SU-DHL-6 (cell line): ENCODE results near the gene CXCL11.

Source experiments
- CTCF ChIP-seq: fragments of 200-600 bp; sonication (generic); IDR thresholded peaks from one replicate; pipeline ENCODE4 v1.5.1; 2017; ENCODE audit warnings: antibody characterized with exemption, mild to moderate bottlenecking, low read length, moderate library complexity; ENCODE audit not compliant: insufficient read depth, poor library complexity, severe bottlenecking
- EZH2phosphoT487 ChIP-seq: fragments of 200-600 bp; sonication (generic), shearing (Covaris generic); conservative IDR thresholded peaks from 2 replicates; pipeline ENCODE4 v1.6.1; 2018; ENCODE audit warnings: mild to moderate bottlenecking, antibody characterized with exemption, low read length, moderate library complexity, mixed read lengths

DNA sequence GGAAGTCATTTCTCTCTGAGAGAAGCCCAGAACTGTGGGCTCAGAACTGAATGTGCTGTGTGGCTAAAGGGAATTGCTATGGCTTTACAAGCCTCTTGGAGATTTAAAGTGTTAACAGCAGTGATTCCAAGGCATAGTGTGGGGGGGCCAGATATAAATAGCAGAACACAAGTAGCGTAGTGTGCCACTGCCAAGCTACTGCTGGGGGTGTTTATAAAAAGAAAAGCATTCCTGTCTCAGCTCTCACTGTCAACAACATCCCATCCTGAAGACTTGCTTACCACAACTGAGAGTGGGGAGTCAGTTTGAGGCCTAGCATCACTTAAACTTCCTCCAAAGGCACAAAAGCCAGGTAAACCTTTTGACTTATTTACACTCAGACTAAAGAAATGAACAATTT, 38.6 kb upstream of the CXCL11 start, which contains the start of gene ART3:
- TF ChIP-seq CTCF (no peak), EZH2phosphoT487 (no peak)
